Measurements from ENCODE around the gene ABT1.

The ABT1 gene

GRCh38 chr6:26575494-26575939, 21.2 kb upstream of the ABT1 start:
- DNase-seq: no peak

GRCh38 chr6:26576407-26576843, 20.3 kb upstream of the ABT1 start:
- DNase-seq: no peak

- peak; percentile 61 to 65 for DNase-seq
Observed at GRCh38 chr6:26576929-26577719, 19.6 kb upstream of the ABT1 start.

- DNase-seq: no peak
Observed at GRCh38 chr6:26577720-26578072, 19.1 kb upstream of the ABT1 start.

GRCh38 chr6:26578279-26578678, 18.5 kb upstream of the ABT1 start:
- DNase-seq: no peak

GRCh38 chr6:26578741-26579140, 18.0 kb upstream of the ABT1 start:
- DNase-seq: no peak

GRCh38 chr6:26581164-26581915, 15.4 kb upstream of the ABT1 start:
- no peak for DNase-seq

GRCh38 chr6:26588965-26589364, 7.8 kb upstream of the ABT1 start:
- DNase-seq: no peak

- DNase-seq: no peak
Observed at GRCh38 chr6:26592649-26593048, 4.1 kb upstream of the ABT1 start.

GRCh38 chr6:26593278-26594130, 3.2 kb upstream of the ABT1 start:
- no peak for DNase-seq

GRCh38 chr6:26594131-26594498, 2.6 kb upstream of the ABT1 start:
- DNase-seq: no peak

GRCh38 chr6:26594730-26595632, 1.8 kb upstream of the ABT1 start:
- DNase-seq: no peak

GRCh38 chr6:26595669-26596269, 984 bp upstream of the ABT1 start:
- peak; percentile 83 to 85 for DNase-seq

GRCh38 chr6:26597389-26597766, 625 bp downstream of the ABT1 start:
- DNase-seq: no peak

GRCh38 chr6:26597821-26598220, 1.1 kb downstream of the ABT1 start:
- DNase-seq: no peak

- no peak for DNase-seq
Observed at GRCh38 chr6:26598267-26598666, 1.5 kb downstream of the ABT1 start.

GRCh38 chr6:26599134-26599533, 2.4 kb downstream of the ABT1 start:
- DNase-seq: no peak

GRCh38 chr6:26599591-26599990, 2.8 kb downstream of the ABT1 start:
- DNase-seq: no peak

- no peak for DNase-seq
Observed at GRCh38 chr6:26600759-26601158, 4.0 kb downstream of the ABT1 start.

GRCh38 chr6:26602262-26602661, 5.5 kb downstream of the ABT1 start:
- no peak for DNase-seq

GRCh38 chr6:26604026-26604425, 7.3 kb downstream of the ABT1 start:
- DNase-seq: no peak

GRCh38 chr6:26604797-26605196, 8.0 kb downstream of the ABT1 start:
- DNase-seq: no peak
